MM.1S (cell line): ENCODE data around the gene TMPRSS13.

Experiments used
- DNase-seq: peaks from one replicate; pipeline ENCODE4 v3.0.0-alpha.2; 2015
- H2AFZ ChIP-seq: fragments of 300-600 bp; sonication (generic); 2 replicates; pipeline ENCODE4 v1.6.0; 2016; ENCODE audit warnings: antibody characterized with exemption, low read length
- H3F3A ChIP-seq: fragments of 300-600 bp; sonication (generic); 2 replicates; pipeline ENCODE4 v1.6.1; 2016; ENCODE audit warnings: mild to moderate bottlenecking, antibody characterized with exemption, low read length, moderate library complexity, mixed read lengths; ENCODE audit not compliant: insufficient read depth
- H3K27ac ChIP-seq: fragments of 300-600 bp; sonication (generic); 2 replicates; pipeline ENCODE4 v1.5.1; 2016; ENCODE audit warnings: mild to moderate bottlenecking, low read length
- H3K27me3 ChIP-seq: fragments of 300-600 bp; sonication (generic); replicated peaks from 2 replicates; pipeline ENCODE4 v1.6.0; 2016; ENCODE audit warnings: low read length; ENCODE audit not compliant: insufficient read depth
- H3K36me3 ChIP-seq: fragments of 300-600 bp; sonication (generic); replicated peaks from 2 replicates; pipeline ENCODE4 v1.6.1; 2016; ENCODE audit warnings: mild to moderate bottlenecking, low read length, mixed read lengths; ENCODE audit not compliant: insufficient read depth
- H3K4me1 ChIP-seq: fragments of 300-600 bp; sonication (generic); 2 replicates; pipeline ENCODE4 v1.6.1; 2016; ENCODE audit warnings: low read length, mixed read lengths
- H3K4me2 ChIP-seq: fragments of 300-600 bp; sonication (generic); 2 replicates; pipeline ENCODE4 v1.6.0; 2016; ENCODE audit warnings: low read depth, low read length
- H3K4me3 ChIP-seq: fragments of 300-600 bp; sonication (generic); 2 replicates; pipeline ENCODE4 v1.5.1; 2016; ENCODE audit warnings: low read length, mixed read lengths
- H3K79me2 ChIP-seq: fragments of 300-600 bp; sonication (generic); 2 replicates; pipeline ENCODE4 v1.6.1; 2016; ENCODE audit warnings: mixed run types, low read length, mixed read lengths
- H3K9ac ChIP-seq: fragments of 300-600 bp; sonication (generic); 2 replicates; pipeline ENCODE4 v1.6.1; 2016; ENCODE audit warnings: low read length, mixed read lengths
- H3K9me2 ChIP-seq: fragments of 300-600 bp; sonication (generic); replicated peaks from 2 replicates; pipeline ENCODE4 v1.6.1; 2016; ENCODE audit warnings: mild to moderate bottlenecking, low read length, mixed read lengths; ENCODE audit not compliant: insufficient read depth
- H3K9me3 ChIP-seq: fragments of 300-600 bp; sonication (generic); replicated peaks from 2 replicates; pipeline ENCODE4 v1.6.1; 2016; ENCODE audit warnings: mild to moderate bottlenecking, low read length, mixed read lengths; ENCODE audit not compliant: insufficient read depth
- H4K20me1 ChIP-seq: fragments of 300-600 bp; sonication (generic); 2 replicates; pipeline ENCODE4 v1.6.1; 2016; ENCODE audit warnings: mild to moderate bottlenecking, low read length, moderate library complexity, mixed read lengths; ENCODE audit not compliant: insufficient read depth
- EZH2 ChIP-seq: fragments of 300-600 bp; sonication (generic); optimal IDR thresholded peaks from 2 replicates; pipeline ENCODE3; 2017; ENCODE audit warnings: low read depth, mild to moderate bottlenecking, antibody characterized with exemption, low read length, mixed read lengths
- EZH2phosphoT487 ChIP-seq: fragments of 300-600 bp; sonication (generic); IDR thresholded peaks from 2 replicates; pipeline ENCODE4 v1.6.1; 2018; ENCODE audit warnings: antibody characterized with exemption, low read length
- TF ChIP-seq, protein P1 (sequence below): fragments of 300-600 bp; sonication (generic); IDR thresholded peaks from 2 replicates; pipeline ENCODE4 v1.5.1; 2016; ENCODE audit warnings: antibody characterized with exemption, low read length, mixed read lengths

The TMPRSS13 gene

DNA sequence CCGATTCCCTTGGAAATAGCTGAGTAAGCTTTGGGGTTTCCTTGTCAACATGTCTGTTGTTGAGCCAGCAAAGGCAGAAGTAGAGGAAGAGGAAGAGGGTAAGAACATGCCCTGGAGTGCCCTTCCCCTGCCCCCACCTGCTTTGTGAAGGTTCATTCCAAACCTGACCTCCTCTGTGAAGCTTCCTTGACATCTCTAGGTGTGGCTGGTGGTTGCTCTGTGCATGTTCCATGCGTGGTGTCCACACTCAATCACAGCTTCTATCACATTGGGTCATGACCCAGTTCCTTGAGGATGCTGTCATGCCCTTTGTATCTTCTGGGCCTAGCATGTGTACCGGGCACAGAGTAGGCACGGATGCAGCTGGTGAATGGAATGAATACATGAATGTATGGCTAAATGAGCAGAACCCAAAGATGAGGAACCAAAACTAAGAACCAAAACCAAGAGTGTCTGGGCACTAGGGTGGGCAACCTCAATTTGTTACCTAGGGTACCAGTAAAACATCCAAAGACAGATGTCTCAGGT lies 29.0 kb downstream of the TMPRSS13 start:
- Histone ChIP-seq H3K27me3 (no peaks in the 10 kb centered on the region), H3K9me2 (no peaks in the 10 kb centered on the region), H2AFZ (no peak overlapping the region), H3K4me1 (no peaks in the 10 kb centered on the region), H3K9me3 (no peaks in the 10 kb centered on the region), H3K79me2 (no peaks in the 10 kb centered on the region), H3K36me3 (no peaks in the 10 kb centered on the region), H3K9ac (no peak overlapping the region), H3K4me2 (no peak overlapping the region), H3K4me3 (no peak overlapping the region), H3F3A (no peaks in the 10 kb centered on the region), H4K20me1 (no peaks in the 10 kb centered on the region), H3K27ac (no peak overlapping the region)
- TF ChIP-seq EZH2phosphoT487 (no peak), EZH2 (no peak)
- TF ChIP-seq, protein P1, sequence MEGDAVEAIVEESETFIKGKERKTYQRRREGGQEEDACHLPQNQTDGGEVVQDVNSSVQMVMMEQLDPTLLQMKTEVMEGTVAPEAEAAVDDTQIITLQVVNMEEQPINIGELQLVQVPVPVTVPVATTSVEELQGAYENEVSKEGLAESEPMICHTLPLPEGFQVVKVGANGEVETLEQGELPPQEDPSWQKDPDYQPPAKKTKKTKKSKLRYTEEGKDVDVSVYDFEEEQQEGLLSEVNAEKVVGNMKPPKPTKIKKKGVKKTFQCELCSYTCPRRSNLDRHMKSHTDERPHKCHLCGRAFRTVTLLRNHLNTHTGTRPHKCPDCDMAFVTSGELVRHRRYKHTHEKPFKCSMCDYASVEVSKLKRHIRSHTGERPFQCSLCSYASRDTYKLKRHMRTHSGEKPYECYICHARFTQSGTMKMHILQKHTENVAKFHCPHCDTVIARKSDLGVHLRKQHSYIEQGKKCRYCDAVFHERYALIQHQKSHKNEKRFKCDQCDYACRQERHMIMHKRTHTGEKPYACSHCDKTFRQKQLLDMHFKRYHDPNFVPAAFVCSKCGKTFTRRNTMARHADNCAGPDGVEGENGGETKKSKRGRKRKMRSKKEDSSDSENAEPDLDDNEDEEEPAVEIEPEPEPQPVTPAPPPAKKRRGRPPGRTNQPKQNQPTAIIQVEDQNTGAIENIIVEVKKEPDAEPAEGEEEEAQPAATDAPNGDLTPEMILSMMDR = no peak
- DNase-seq = no peak

GRCh38 chr11:117898059-117898458 lies 31.1 kb downstream of the TMPRSS13 start:
- H3K4me2 ChIP-seq = no peak overlapping the region
- H3K4me3 ChIP-seq = no peak overlapping the region
- H3F3A ChIP-seq = no peaks in the 10 kb centered on the region
- H3K79me2 ChIP-seq = no peaks in the 10 kb centered on the region
- no peaks in the 10 kb centered on the region for H3K4me1 ChIP-seq
- no peaks in the 10 kb centered on the region for H3K9me2 ChIP-seq
- no peaks in the 10 kb centered on the region for H3K36me3 ChIP-seq
- no peak overlapping the region for H3K27ac ChIP-seq
- H3K27me3 ChIP-seq = no peaks in the 10 kb centered on the region
- no peak overlapping the region for H3K9ac ChIP-seq
- no peaks in the 10 kb centered on the region for H4K20me1 ChIP-seq
- no peak for DNase-seq
- TF ChIP-seq EZH2 = no peak
- TF ChIP-seq, protein P1 = no peak
- TF ChIP-seq EZH2phosphoT487 = no peak
- no peak overlapping the region for H2AFZ ChIP-seq
- H3K9me3 ChIP-seq = no peaks in the 10 kb centered on the region

- H3K4me1 ChIP-seq = no peaks in the 10 kb centered on the region
- H3K27ac ChIP-seq = no peak overlapping the region
- H3K4me3 ChIP-seq = no peak overlapping the region
- H3K9ac ChIP-seq = no peak overlapping the region
- TF ChIP-seq EZH2 (no peak), EZH2phosphoT487 (no peak)
- TF ChIP-seq, protein P1 = no peak
- H4K20me1 ChIP-seq = no peaks in the 10 kb centered on the region
- H2AFZ ChIP-seq = no peak overlapping the region
- no peaks in the 10 kb centered on the region for H3K9me2 ChIP-seq
- no peaks in the 10 kb centered on the region for H3K27me3 ChIP-seq
- no peaks in the 10 kb centered on the region for H3K9me3 ChIP-seq
- H3F3A ChIP-seq = no peaks in the 10 kb centered on the region
- no peaks in the 10 kb centered on the region for H3K36me3 ChIP-seq
- H3K79me2 ChIP-seq = no peaks in the 10 kb centered on the region
- no peak overlapping the region for H3K4me2 ChIP-seq
- no peak for DNase-seq
Measured at GRCh38 chr11:117892651-117893050, 36.6 kb downstream of the TMPRSS13 start.
